Fibroblast of villous mesenchyme (primary cell): ENCODE measurements around the gene TMEM182. TPM values are rescaled to one million over a fixed set of nuclear protein-coding genes. Genes with fewer than 3 reads are reported as not detected.

Experiments
- DNase-seq: peaks from one replicate; pipeline ENCODE4 v3.0.0-alpha.2; 2010; ENCODE audit warnings: low read depth
- H3K4me3 ChIP-seq: 2 replicates; pipeline ENCODE4 v1.5.1; 2011; ENCODE audit warnings: low read depth, mild to moderate bottlenecking, low read length
- CTCF ChIP-seq: IDR thresholded peaks from 2 replicates; pipeline ENCODE4 v1.5.1; 2012; ENCODE audit warnings: low read depth, mild to moderate bottlenecking, low read length; ENCODE audit not compliant: insufficient read depth
- total RNA-seq: library from RNA; depleted of rRNA; stranded (reverse); fragments of >200 nt; gene quantifications from 2 replicates; pipeline ENCODE4 v1.2.3, GENCODE V29; 2012

TMEM182 gene
- total RNA-seq, 1 donor = 1.3 TPM

- H3K4me3 ChIP-seq = no peak overlapping the region
- no peak for DNase-seq
- no peak for TF ChIP-seq CTCF
Measured at GRCh38 chr2:102837626-102838198, 75.9 kb downstream of the TMEM182 start.

- peak; percentile 77 for TF ChIP-seq CTCF
- DNase-seq = peak; percentile 40
Measured at GRCh38 chr2:102839668-102840388, 78.0 kb downstream of the TMEM182 start.

GRCh38 chr2:102841107-102841840 is 79.4 kb downstream of the TMEM182 start:
- TF ChIP-seq CTCF = peak; percentile 58
- no peak overlapping the region for H3K4me3 ChIP-seq
- peak; percentile 30 for DNase-seq

More at GRCh38 chr2:102839668-102840388, 78.0 kb downstream of the TMEM182 start:
- H3K4me3 ChIP-seq = no peak overlapping the region

- DNase-seq = no peak
- TF ChIP-seq CTCF = no peak
- no peak overlapping the region for H3K4me3 ChIP-seq
Measured at GRCh38 chr2:102843764-102844443, 82.1 kb downstream of the TMEM182 start.

GRCh38 chr2:102844911-102845310 is 83.1 kb downstream of the TMEM182 start:
- DNase-seq = no peak
- no peak overlapping the region for H3K4me3 ChIP-seq
- TF ChIP-seq CTCF = no peak

- no peak overlapping the region for H3K4me3 ChIP-seq
- no peak for DNase-seq
Measured at GRCh38 chr2:102848366-102848839, 86.6 kb downstream of the TMEM182 start.

More at GRCh38 chr2:102848366-102848839, 86.6 kb downstream of the TMEM182 start:
- no peak for TF ChIP-seq CTCF
